Measurements from ENCODE around the gene SDHB.
A peak's percentile ranks its signal among the peaks of the same experiment; 100 is the strongest.

SDHB gene

DNA sequence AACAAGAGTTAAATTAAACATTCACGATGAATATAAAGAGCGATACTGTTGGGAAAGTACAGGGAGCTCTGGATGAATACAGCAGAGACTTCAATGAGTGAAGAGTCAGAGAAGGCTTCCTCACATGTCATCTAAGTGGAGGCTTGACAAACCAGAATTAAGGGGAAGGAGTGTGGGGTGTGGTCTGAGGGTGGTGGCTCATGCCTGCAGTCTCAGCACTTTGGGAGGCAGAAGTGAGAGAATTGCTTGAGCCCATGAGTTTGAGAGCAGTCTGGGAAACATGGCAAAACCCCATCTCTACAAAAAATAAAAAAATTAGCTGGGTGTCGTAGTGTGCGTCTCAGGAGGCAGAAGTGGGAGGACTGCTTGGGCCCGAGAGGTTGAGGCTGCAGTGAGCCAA is 8.7 kb downstream of the SDHB start:
- Histone ChIP-seq H3K36me3 (ENCODE audit: control insufficient read depth in 2 of 2, insufficient read depth in 1 of 2, low read length in 2 of 2) (peaks cover 54 to 58% of the 10 kb centered on the region in 2 experiments), H3K4me3 (ENCODE audit: low read depth, low read length) (no peak overlapping the region), H3K27ac (ENCODE audit: extremely low read depth, low read depth, low read length) (no peak overlapping the region), H3K9me3 (ENCODE audit: control insufficient read depth, insufficient read depth, low read depth, low read length) (no peaks in the 10 kb centered on the region), H3K4me1 (ENCODE audit: control insufficient read depth, insufficient read depth, low read length) (no peaks in the 10 kb centered on the region)
- POLR2A ChIA-PET, result interaction anchor here (1.0 kb wide), 1 partner anchor 45 kb away, joined by 3 read pairs; no protein-coding TSS in a partner anchor
- 0 out of 2 replicates have a peak, but pooled peaks have one; percentile 25 for TF ChIP-seq KLF1 (tag by site-specific recombination; IDR thresholded peaks at IDR 0.05)
- no peak for TF ChIP-seq SCRT2 (tag by site-specific recombination; IDR thresholded peaks at IDR 0.05)
- no peak for TF ChIP-seq ZNF677 (tag by site-specific recombination; IDR thresholded peaks at IDR 0.05)
- TF ChIP-seq ZBTB1 (tag by site-specific recombination; IDR thresholded peaks at IDR 0.05), result no peak
- no peak for TF ChIP-seq SP7 (tag by site-specific recombination; IDR thresholded peaks at IDR 0.05)
- no peak for TF ChIP-seq GLIS1 (tag by site-specific recombination; IDR thresholded peaks at IDR 0.05)
- TF ChIP-seq, protein P1, sequence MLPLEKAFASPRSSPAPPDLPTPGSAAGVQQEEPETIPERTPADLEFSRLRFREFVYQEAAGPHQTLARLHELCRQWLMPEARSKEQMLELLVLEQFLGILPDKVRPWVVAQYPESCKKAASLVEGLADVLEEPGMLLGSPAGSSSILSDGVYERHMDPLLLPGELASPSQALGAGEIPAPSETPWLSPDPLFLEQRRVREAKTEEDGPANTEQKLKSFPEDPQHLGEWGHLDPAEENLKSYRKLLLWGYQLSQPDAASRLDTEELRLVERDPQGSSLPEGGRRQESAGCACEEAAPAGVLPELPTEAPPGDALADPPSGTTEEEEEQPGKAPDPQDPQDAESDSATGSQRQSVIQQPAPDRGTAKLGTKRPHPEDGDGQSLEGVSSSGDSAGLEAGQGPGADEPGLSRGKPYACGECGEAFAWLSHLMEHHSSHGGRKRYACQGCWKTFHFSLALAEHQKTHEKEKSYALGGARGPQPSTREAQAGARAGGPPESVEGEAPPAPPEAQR (tag by site-specific recombination; IDR thresholded peaks at IDR 0.05), result no peak
- TF ChIP-seq, protein P2, sequence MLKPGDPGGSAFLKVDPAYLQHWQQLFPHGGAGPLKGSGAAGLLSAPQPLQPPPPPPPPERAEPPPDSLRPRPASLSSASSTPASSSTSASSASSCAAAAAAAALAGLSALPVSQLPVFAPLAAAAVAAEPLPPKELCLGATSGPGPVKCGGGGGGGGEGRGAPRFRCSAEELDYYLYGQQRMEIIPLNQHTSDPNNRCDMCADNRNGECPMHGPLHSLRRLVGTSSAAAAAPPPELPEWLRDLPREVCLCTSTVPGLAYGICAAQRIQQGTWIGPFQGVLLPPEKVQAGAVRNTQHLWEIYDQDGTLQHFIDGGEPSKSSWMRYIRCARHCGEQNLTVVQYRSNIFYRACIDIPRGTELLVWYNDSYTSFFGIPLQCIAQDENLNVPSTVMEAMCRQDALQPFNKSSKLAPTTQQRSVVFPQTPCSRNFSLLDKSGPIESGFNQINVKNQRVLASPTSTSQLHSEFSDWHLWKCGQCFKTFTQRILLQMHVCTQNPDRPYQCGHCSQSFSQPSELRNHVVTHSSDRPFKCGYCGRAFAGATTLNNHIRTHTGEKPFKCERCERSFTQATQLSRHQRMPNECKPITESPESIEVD (tag by site-specific recombination; IDR thresholded peaks at IDR 0.05), result no peak
- CTCF ChIA-PET, result interaction anchor here (0.5 to 7.0 kb wide), 12 partner anchors 11 to 436 kb away, joined by 3 to 115 read pairs (median 7); no protein-coding TSS in a partner anchor

DNA sequence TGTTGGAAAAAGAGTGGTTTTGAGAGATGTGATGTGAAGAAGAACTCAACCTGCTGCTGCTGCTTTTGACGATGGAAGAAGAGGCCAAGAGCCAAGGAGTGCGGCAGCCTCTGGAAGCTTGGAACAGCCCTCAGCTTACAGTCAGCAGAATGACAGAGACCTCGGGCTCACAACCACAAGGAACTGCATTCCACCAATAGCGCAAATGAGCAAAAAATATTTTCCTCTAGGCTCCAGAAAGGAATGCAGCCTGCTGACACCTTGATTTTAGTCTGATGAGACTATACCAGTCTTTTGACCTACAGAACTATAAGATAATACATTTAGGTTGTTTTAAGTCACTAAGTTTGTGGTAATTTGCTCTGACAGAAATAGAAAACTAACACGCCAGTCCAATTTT is 10.2 kb downstream of the SDHB start:
- no peaks in the 10 kb centered on the region for H3K9me3 ChIP-seq (ENCODE audit: control insufficient read depth, insufficient read depth, low read depth, low read length)
- TF ChIP-seq, protein P3, sequence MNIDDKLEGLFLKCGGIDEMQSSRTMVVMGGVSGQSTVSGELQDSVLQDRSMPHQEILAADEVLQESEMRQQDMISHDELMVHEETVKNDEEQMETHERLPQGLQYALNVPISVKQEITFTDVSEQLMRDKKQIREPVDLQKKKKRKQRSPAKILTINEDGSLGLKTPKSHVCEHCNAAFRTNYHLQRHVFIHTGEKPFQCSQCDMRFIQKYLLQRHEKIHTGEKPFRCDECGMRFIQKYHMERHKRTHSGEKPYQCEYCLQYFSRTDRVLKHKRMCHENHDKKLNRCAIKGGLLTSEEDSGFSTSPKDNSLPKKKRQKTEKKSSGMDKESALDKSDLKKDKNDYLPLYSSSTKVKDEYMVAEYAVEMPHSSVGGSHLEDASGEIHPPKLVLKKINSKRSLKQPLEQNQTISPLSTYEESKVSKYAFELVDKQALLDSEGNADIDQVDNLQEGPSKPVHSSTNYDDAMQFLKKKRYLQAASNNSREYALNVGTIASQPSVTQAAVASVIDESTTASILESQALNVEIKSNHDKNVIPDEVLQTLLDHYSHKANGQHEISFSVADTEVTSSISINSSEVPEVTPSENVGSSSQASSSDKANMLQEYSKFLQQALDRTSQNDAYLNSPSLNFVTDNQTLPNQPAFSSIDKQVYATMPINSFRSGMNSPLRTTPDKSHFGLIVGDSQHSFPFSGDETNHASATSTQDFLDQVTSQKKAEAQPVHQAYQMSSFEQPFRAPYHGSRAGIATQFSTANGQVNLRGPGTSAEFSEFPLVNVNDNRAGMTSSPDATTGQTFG (tag by site-specific recombination; IDR thresholded peaks at IDR 0.05; ENCODE audit: borderline replicate concordance), result no peak
- TF ChIP-seq ZBTB1 (tag by site-specific recombination; IDR thresholded peaks at IDR 0.05) (no peak), ZNF629 (tag by site-specific recombination; IDR thresholded peaks at IDR 0.05) (no peak), ZNF510 (tag by site-specific recombination; IDR thresholded peaks at IDR 0.05; ENCODE audit: insufficient replicate concordance) (no peak)
- TF ChIP-seq, protein P4, sequence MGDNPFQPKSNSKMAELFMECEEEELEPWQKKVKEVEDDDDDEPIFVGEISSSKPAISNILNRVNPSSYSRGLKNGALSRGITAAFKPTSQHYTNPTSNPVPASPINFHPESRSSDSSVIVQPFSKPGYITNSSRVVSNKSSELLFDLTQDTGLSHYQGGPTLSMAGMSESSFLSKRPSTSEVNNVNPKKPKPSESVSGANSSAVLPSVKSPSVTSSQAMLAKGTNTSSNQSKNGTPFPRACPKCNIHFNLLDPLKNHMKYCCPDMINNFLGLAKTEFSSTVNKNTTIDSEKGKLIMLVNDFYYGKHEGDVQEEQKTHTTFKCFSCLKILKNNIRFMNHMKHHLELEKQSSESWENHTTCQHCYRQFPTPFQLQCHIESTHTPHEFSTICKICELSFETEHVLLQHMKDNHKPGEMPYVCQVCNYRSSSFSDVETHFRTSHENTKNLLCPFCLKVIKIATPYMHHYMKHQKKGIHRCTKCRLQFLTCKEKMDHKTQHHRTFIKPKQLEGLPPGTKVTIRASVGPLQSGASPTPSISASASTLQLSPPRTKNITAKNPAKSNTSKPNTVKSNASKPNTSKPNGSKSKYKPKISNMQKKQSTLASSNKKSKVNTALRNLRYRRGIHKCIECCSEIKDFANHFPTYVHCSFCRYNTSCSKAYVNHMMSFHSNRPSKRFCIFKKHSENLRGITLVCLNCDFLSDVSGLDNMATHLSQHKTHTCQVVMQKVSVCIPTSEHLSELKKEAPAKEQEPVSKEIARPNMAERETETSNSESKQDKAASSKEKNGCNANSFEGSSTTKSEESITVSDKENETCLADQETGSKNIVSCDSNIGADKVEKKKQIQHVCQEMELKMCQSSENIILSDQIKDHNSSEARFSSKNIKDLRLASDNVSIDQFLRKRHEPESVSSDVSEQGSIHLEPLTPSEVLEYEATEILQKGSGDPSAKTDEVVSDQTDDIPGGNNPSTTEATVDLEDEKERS (tag by site-specific recombination; IDR thresholded peaks at IDR 0.05), result no peak
- TF ChIP-seq, protein P5, sequence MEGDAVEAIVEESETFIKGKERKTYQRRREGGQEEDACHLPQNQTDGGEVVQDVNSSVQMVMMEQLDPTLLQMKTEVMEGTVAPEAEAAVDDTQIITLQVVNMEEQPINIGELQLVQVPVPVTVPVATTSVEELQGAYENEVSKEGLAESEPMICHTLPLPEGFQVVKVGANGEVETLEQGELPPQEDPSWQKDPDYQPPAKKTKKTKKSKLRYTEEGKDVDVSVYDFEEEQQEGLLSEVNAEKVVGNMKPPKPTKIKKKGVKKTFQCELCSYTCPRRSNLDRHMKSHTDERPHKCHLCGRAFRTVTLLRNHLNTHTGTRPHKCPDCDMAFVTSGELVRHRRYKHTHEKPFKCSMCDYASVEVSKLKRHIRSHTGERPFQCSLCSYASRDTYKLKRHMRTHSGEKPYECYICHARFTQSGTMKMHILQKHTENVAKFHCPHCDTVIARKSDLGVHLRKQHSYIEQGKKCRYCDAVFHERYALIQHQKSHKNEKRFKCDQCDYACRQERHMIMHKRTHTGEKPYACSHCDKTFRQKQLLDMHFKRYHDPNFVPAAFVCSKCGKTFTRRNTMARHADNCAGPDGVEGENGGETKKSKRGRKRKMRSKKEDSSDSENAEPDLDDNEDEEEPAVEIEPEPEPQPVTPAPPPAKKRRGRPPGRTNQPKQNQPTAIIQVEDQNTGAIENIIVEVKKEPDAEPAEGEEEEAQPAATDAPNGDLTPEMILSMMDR (tag by site-specific recombination; IDR thresholded peaks at IDR 0.05), result no peak
- H3K4me1 ChIP-seq (ENCODE audit: control insufficient read depth, insufficient read depth, low read length), result no peaks in the 10 kb centered on the region
- ChIA-PET CTCF (interaction anchor here (1.8 to 7.0 kb wide), 3 partner anchors 80 to 92 kb away, joined by 4 to 115 read pairs (median 71); no protein-coding TSS in a partner anchor), POLR2A (no interaction called here)
- no peak overlapping the region for H3K27ac ChIP-seq (ENCODE audit: extremely low read depth, low read depth, low read length)
- no peak overlapping the region for H3K4me3 ChIP-seq (ENCODE audit: low read depth, low read length)
- peaks cover 51 to 57% of the 10 kb centered on the region in 2 experiments for H3K36me3 ChIP-seq (ENCODE audit: control insufficient read depth in 2 of 2, insufficient read depth in 1 of 2, low read length in 2 of 2)

Measured in HEK293 (cell line).